ENCODE data around the gene ZNF319.
"Not testable (repeated sequence)": the region's sequence is repeated elsewhere in the genome, so short reads cannot be mapped to it uniquely, and the experiment has no call there.

Gene ZNF319

DNA sequence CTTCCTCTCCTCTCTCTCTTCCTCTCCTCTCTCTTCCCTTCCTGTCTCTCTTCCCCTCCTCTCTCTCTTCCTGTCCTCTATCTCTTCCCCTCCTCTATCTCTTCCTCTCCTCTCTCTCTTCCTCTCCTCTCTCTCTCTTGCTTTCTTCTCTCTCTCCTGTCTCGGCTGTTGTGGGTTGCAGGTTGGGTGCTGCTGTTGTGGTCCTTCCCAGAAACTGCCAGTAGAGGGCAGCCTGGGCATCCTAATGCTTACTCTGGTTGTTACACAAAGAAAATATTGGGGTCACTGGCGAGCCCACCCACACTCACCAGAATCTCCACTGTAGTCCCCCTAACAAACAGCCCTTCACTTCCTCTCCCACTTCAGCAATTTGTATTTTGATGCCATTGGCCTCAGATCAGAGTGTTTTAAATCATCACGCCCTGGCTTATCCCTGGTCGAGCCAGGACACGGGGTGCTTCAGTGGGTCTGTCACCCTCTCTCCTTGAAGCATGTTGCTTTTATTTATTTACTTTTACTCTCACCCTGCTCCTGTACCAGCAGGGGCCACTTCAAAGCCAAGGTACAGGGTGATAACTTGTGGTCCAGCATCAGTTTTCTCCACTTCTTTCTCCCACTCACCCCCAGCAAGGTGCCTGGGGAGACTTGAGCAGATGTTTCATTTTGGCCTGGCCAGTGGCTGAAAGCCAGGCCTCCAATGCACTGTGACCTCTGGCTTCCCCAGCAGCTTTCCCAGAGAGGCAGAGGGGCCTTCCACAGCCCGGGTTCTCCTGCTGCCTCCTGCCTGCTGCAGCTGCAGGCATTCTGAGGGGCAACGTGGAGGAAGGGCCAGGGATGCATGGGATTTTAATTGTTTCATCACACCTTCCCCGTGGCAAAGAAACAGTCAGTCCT lies 20.4 kb upstream of the ZNF319 start:
- DNase-seq: peak; percentile 14

DNA sequence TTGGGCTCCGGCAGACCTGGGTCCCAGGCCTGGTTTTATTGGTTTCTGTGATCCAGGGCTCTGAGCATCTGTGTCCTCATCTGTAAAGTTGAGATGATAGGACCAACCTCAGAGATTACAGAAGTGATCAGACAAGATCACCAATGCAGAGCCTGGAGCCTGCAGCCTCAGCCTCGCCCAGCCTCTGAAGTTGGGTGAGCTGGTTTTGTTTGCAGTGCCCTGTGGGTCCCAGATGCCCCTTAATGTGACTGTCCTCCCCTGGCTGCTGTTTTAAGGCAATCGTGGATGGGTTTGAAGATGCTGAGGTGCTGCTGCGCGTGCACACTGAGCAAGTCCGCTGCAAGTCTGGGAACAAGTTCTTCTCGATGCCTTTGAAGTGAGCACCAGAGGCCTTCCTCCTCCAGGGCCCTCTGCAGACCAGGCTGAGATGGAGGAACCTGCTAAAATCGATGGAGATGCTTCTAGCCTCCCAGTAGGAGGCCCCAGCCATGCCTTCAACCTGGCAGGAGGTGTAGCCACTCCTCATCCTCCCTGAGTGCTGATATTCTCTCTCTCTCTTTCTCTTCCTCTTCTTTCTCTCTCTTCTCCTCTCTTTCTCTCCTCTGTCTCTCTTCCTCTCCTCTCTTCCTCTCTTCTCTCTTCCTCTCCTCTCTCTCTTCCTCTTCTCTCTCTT lies 19.5 kb upstream of the ZNF319 start:
- no peak for DNase-seq

DNA sequence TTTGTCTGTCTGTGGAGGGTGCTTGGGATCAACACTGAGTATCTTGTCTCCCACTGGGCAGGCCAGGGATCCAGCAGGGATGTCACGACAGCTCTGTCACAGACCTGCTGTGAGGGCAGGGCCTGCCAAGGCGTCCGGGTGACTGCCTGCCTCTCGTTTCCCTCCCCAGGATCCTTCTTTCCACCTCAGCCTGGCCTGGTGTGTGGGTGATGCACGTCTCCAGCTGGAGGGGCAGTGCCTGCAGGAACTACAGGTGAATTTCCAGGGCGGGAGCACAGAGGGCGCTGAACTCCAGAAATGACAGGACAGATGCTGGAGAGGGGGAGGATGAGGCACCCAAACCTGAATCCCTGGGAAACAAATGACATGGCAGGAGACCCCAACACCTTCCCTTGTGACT lies 18.3 kb upstream of the ZNF319 start:
- DNase-seq: no peak

DNA sequence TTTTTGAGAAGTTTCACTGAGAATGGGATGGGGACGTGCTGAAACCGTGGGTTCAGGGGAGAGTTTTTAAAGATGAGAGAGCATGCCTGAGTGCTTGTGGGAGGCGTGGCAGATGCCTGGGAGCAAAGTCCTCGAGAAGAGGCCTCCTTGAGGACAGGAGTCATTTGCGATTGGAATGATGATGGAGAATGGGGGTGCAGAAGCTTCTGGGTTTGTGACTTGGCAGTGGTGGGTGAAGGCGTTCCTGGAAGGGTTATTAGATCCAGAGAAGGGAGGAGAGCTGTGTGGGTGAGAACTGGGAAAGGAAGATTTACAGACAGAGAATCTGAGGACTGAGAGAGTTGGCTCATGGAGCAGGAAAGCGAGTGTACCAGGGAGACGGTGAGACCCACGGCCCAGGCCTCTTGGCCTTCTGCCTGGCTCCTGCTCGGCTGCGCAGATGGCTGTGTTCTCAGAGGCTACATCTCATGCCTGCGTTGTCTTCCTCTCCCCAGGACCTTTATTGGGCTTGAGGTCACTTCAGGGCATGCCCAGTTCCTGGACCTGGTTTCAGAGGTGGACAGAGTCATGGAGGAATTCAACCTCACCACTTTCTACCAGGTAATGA lies 16.5 kb upstream of the ZNF319 start:
- DNase-seq: no peak

DNA sequence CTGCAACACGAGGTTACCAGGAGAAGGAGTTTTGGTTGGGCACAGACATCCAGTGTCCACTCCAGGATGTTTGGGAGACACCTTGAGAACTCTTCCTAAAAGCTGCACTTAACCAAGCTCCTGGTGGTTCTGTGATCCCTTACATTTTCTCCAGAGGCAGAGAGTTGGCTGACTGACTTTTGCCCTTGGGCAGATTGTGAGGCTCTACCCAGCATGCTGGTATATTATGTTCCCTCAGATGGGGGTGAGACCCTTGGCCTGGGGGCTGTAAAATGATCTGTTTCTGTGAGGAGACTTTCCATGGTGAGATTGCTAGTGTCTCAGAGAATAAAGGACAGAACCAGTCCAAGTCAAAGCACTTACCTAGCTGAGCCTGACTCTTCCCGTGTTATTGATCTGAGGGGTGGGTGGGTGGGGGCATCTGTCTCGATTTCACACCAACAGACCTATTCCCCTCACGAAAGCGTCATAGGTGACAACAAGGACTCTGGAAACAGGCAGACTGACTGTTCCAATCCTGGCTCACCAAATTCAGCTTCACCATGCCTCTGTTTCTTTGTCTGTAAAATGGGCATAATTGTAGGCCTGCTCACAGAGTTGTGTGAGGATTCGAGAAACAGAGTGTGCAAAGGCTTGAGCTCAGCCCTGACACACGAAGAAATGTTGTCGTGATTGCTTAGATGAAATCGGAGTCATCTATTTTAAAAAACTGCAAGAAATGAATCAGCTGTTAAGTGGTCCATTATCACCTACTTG lies 12.9 kb upstream of the ZNF319 start:
- DNase-seq: no peak

DNA sequence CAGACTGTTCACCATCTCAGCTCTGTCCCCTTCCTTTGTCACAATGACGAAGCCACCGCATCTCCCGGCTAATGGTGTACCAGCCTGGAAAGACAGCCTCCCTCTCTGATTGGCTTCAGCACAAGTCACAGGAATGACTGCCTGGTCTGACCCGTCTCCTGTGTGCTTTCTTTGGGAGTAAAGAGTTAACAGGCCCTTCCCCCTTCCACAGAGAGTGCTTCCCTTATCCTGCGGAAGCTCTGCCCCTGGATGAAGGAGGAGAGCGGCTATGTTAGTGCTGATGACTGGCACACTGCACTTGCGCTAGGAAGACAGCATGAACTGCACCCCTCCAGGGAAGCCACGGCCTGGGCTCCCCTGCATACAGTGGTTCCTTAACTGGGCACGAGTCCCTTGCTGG lies 12.0 kb upstream of the ZNF319 start:
- DNase-seq: no peak

DNA sequence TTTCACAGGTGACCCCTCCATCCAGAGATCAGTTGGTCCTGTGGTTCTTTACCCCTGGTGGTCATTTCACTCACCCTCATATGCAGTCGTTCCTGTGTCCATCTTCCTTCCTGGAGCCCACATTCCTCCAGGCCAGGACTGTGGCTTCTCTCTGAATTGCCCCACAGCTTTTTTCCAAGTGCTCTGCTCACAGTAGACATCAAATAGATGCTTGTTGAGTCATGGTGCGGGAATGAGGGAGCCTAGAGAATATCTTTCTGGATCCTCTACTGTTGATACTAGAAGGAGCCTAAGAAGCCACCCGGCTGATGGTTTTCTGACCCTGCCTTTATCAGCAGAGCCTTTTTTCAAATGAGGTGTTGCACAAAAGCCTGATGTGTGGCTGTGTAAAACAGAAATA lies 11.2 kb upstream of the ZNF319 start:
- DNase-seq: no peak

DNA sequence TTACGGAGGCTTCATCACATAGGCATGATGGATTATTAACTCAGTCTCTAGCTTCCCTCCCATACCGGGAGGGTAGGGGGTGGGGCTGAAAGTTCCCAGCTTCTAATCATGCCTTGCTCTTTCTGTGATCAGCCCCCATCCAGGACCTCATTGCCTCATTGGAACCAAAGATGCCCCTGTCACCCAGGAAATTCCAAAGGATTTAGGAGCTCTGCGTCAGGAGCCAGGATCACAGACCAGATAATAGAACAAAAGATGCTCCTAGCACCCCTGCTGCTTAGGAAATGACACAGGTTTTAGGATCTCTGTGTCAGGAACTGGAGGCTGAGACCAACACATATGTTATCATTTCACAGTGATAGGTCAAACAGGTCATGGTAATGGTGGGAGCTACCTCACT lies 10.4 kb upstream of the ZNF319 start:
- DNase-seq: no peak

DNA sequence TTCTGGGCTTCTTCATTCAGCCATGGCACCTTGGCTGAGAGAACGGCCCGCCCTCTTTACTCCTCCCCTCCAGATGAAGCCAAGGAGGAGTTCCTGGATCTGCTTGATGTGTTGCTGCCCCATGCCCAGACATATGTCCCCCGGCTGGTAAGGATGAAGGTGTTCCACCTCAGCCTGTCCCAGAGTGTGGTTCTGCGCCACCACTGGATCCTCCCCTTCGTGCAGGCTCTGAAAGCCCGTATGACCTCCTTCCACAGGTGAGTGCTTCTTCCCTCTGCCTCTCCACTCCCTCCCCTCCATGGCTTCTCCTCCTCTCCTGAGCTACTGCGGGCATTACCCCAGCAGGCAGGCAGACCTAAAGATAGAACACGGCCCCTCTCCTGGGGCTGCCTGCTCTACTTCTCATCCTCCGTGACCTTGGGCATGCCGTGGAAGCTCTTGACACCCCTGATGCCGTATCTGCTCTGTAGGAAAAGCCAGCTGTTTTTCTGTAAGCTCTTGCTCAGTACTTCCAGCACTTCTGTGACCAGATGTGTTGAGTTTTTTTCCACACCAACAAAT lies 9.5 kb upstream of the ZNF319 start:
- no peak for DNase-seq

DNA sequence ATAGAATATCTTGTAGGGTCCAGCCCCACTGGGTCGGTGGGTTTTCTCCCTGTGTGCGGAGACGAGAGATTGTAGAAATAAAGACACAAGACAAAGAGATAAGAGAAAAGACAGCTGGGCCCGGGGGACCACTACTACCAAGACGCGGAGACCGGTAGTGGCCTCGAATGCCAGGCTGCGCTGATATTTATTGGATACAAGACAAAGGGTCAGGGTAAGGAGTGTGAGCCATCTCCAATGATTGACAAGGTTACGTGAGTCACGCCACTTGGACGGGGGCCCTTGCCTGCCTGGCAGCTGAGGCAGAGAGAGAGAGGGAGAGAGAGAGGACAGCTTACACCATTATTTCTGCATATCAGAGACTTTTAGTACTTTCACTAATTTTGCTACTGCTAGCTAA lies 4.3 kb upstream of the ZNF319 start:
- DNase-seq: not testable (repeated sequence)

DNA sequence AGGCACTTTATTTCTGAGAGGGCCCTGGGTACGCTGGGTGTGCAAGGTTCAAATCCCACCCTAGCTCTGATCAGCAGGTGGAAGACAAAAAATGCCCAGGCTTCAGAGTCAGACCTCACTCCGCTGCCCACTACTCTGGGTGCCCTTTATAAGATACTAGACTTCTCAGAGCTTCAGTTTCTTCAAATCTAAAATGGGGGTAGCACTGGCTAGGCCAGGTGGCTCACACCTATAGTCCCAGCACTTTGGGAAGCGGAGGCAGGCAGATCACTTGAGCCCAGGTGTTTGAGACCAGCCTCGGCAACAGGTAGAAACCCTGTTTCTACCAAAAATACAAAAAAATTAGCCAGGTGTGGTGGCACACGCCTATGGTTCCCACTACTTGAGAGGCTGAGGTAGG lies 2.5 kb upstream of the ZNF319 start:
- no peak for DNase-seq

DNA sequence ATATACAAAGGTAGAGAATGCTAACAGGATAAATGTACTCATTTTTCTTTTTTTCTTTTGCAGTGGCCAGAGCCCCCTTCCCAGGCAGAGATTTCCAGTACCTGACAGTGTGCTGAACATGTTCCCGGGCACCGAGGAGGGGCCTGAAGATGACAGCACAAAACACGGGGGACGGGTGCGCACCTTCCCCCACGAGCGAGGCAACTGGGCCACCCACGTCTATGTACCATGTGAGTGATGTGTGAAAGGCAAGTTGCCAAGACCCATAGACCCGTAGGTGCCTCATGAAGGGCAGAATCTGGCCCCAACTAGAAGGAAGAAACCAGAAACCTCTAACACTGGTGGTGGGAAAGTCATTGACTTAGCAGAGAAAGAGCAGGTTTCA lies 1.9 kb upstream of the ZNF319 start:
- no peak for DNase-seq

DNA sequence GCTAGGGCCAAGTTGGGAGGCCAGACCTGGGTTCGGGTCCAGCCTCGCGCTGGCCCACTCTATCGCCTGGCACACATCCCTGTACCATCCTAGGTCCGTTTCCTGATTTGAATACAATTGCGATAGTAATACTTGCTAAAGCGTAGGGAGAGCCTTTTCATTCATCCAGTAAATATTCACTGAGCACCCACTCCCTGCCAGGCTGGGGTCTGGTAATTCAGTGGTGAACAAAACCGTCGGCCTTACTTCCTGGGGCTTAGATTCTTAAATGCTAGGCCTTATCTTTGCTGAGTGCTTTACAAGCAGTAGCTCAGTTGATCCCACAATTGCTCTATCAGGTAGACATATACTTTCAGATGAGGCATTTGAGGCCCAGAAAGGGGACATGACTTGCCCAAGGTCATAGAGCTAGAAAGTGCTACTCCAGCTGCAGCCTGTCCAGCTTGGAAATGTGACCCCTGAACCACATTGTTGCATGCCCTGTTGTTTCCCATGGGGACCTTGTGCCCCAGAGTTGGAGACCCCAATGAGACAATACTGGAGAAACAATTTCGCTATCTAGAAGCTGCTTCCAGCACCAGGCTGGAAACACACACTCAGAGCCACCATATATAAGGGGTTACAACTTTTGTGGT lies 1.4 kb upstream of the ZNF319 start:
- DNase-seq: no peak

DNA sequence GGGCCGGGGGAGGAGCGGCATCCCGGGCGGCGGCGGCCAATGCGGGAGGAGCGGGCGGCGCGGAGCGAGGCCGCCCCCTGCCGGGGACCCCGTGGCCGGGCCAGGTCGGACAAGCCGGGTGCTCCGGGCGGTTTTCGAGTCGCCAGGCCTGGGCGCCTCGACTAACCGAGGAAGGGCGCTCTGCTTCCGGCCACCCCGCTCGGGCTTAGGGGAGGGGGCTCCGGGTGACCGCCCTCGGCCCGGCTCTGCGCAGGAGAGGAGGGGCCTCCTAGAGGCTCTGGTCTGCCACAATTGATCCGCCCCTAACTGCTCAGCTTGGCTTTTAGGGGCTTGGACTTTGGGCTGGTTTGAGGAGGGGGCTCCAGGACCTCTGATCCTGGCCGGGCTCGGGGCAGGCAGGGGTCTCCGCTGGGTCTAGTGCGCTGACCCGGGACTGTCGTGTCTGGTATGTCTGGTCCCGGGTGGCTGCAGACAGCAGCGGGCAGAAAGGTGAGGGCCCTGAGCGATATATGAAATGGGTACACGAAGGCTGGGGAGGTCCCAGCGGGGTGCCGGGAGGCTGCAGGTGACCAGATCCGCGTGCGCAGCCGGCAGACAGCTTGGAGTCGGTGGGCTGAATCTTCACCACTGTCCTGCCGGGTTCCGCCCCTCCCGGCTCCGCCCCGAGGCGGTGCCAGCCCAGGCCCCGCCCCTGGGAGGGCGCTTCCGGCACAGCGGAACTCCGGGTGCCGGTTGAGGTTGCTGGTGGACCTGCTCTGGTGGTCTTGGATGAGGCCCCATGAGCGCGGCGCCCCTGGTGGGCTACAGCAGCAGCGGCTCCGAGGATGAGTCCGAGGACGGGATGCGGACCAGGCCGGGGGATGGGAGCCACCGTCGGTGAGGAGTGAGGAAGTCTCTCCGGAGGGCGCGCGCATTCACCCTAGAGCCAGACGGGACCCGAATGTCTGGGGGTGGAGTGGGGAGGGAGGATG lies 519 bp upstream of the ZNF319 start, which contains the start of gene USB1:
TSS of gene USB1 (plus strand) at position 702 of the 971 bp plus-strand sequence. CDS start at position 779, 77 bp downstream.
- DNase-seq: peak; percentile 76

DNA sequence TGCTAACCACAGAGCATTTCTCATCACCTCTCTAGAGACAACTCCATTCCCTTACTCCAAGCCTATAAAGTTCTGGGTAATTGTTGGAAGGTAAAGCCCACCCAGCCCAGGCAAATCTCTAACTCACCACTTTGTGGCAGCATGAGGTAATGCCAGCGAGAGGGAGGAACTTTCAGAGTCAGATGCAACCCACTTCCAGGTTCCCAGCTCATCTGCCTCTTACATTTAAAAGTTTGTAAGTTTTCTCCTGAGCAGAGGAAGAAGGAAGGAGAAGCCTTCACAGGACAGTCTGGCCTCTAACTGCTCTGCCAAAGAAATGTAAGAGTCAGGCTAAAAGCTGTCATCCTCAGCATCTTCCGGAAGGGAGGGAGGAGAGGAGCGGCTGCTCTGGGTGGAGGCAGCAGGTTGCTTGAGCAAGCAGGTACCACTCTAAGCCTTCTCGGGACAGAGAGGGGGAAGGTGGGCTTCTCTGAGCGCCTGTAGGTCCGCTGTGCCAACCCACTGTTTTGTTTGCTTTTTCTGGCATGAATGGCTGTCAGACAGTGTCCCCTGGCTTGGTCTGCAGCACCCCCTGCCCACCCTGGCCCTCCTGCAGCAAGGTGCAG lies 1.0 kb downstream of the ZNF319 start:
- DNase-seq: no peak

DNA sequence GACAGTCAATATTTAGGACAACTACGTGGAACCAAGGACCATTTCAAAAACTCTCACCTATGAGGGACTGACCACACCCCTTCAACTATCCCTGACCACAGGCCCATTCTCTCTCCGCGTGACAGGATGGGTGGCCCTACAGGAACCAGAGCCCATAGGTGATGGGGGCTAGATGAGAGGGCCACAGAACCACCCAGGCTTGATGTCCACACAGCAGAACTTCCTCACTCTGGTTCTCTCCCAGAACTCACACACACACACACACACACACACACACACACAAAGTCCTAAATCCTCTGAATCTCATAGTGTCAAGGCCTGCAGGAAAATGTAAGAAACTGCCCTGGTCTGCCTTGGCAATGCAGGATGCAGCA lies 1.5 kb downstream of the ZNF319 start:
- no peak for DNase-seq

DNA sequence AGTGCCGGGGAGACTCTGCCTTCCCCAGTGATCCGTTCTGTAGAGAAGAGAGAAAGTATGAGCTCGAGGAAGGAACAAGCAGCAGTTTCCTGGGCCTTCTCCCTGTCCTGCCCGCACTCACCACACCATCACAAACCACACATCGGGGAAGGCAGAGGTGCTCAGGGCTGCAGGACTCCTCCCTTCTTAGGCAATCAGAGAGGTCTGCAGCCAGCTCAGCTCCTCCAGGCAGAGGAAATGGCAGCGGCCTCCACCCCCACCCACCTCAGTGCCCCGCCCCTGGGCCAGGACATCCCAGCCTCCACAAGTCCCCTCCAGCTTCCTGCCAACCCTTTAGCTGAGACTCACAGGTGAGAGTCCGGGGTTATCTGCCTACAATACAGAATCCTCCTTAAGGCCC lies 2.0 kb downstream of the ZNF319 start:
- DNase-seq: no peak

DNA sequence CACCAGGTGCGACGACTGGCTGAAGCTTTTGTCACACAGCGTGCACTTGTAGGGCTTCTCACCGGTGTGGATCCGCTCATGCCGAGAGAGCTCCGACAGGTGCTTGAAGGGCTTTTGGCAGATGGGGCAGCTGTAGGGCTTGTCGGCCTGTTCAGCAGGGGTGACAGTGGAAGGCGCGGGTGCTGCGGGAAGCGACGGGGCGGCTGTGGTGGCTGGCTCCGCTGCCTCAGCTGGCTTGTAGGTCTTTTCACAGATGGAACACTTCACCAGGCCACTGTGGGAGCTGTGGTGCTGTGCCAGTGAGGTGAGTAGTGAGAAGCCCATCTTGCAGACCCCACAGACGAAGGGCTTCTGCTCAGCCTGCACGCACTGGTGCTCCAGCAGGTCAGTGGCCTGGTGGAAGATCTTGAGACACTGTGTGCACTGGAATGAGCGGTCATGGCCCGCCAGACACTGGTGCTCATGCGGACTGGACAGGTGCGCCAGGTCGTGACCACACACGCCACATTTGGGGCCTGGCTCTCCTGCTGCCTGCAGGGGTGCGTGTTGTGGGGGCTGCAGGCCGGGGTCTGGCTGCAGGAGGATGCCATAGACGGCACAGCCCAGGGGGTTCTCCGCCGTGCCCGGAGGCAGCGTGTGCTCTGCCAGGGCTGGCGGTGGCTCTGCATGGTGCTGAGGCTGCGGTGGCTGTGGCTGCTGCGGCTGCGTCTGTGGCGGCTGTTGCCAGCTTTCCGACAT lies 2.8 kb downstream of the ZNF319 start:
- no peak for DNase-seq

DNA sequence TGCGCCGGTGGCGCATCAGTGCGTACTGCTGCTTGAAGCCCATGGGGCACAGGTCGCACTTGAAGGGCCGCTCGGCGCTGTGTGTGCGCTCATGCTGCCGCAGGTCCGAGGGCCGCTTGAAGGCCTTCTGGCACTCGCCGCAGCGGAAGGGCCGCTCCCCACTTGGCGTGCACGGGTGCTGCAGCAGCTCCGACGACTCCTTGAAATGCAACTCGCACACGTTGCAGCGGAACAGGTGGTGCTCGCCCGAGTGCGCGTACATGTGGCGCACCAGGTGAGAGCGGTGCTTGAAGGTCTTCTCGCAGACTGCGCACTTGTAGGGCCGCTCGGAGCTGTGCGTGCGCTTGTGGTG lies 3.3 kb downstream of the ZNF319 start:
- no peak for DNase-seq

Measured in COR-L47 (cell line).